GM21423 (cell line): ENCODE data around the gene GFPT2.
A peak's percentile ranks its signal among the peaks of the same experiment; 100 is the strongest.

ENCODE experiments used
- ATAC-seq: cut with Tn5 transposase; IDR thresholded peaks from one replicate; pipeline ENCODE4 v1.9.1; 2021; ENCODE audit warnings: mild to moderate bottlenecking, moderate library complexity; ENCODE audit not compliant: unreplicated experiment

GFPT2 gene

DNA sequence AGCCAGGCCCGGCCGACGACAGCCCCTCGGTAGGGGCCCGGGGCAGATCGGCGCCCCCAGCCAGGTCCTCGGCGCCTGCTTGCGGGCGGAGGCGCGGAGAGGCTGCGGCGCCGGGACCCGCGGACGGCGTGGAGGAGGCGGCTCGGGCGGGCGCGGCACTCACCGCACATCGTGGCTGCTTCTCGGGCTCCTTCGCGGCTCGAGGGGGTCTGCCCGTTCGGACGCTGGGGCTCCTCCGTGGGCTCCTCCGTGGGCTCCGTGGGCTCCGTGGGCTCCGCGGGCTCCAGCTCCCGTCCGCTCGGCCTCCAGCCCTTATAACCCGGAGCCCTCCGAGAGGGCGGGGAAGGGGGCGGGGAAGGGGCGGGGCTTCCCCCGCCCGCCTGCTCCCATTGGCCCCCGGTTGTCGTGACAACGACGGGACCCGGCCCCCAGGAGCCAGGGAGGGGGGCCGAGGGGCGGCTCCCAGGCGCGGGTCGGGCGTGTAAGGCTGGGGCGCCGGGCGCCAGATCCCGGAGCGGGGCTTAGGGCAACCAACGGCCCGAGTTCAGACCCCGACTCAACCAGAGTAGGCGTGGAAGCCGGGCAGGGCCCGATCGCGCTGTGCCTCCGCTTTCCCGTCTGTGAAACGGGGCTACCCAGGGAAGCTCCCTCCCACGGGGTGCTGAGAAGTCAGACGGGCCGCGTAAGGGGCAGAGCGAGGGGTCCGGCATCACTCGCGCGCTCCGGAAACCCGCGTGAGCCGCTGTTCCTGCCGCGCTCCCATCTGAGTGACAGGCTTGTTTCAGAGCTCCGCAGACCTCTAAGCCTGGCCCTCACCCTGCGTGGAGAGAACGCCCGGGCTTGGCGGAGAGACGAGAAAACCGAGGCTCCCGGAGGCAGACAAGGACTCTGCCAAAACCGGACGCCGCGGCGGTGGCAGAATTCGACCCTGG is at the start of gene GFPT2:
Gene GFPT2 (minus strand): TSS at position 289 of the 932 bp plus-strand sequence. CDS start 119 bp downstream, at position 170.
- peak; percentile 69 for ATAC-seq

- no peak for ATAC-seq
Observed at GRCh38 chr5:180402716-180403115, 49.6 kb upstream of the GFPT2 start.

- ATAC-seq, result no peak
Observed at GRCh38 chr5:180401229-180401907, 48.2 kb upstream of the GFPT2 start.

DNA sequence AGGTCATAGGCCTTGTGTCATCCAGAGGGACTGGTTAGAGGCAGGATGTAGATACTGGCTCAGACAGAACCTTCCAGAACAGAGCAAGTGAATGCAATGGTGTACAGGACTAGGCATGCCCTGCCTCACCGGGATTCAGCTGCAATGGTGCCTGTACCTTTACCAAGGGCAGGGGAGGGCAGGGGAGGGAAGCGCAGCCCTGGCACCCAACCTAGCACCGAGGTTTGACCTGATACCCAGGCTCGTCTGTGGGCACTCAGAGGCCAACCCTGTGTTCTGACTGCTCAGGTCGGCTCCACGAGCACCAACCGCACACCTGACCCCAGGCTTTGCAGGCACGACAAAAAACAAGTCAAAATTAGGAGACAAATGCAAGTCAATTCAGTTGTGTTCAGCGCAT is 47.3 kb upstream of the GFPT2 start:
- ATAC-seq, result no peak

DNA sequence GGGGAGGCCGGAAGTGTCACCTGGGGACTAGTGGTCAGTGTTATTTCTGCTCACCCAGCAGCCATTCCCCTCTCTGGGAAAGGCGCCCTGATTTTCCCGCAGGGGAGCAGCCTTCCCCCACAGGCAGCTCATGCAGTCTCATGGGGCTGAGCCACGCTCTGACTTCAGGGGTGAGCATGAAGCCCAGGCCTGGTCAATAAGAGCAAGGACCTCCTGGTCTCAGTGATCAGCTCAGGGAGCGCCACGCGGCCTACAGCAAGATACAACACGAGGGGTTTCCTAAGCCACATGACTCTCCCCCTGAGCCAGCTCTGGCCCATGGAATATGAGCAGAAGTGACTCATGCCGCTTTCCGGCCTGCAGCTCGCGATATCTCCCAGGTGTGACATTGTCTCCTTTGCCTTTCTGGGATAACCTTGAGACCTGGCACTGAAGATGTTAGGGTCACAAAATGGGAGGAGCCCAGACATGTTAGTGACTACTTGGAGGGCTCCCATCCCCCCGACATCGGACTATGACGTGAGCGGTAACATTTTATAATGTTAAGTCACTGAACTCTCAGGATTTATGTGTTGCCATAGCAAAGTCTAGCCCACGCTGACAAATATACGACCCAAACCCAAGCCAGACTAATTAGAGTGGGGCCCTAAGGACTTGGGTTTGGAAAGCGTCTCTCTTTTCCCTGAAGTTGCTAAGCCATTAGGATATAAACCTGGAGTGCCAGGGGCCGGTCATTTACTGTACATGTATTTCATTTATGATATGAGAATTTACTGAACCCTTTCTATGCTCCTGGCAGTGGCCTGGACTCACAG is 46.5 kb upstream of the GFPT2 start:
- ATAC-seq, result no peak

DNA sequence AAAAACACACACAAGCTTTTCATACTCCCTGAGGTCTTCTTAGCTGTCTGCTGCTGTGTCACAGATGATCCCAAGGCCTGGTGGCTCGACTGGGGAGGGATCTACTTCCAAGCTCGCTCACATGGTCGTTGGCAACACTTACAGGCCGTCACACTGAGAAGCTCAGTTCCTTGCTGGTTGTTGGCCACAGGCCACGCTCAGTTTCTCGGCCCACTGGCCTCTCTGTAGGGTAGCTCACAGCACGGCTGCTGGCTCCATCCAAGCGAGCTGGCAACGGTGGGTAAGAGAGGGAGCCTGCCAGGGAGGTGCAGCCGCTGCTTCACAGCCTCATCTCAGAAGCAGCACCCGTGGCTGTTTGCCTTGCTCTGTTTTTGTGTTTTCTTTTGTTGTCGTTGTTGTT is 43.8 kb upstream of the GFPT2 start:
- no peak for ATAC-seq

GRCh38 chr5:180395540-180396274 is 42.6 kb upstream of the GFPT2 start:
- no peak for ATAC-seq

DNA sequence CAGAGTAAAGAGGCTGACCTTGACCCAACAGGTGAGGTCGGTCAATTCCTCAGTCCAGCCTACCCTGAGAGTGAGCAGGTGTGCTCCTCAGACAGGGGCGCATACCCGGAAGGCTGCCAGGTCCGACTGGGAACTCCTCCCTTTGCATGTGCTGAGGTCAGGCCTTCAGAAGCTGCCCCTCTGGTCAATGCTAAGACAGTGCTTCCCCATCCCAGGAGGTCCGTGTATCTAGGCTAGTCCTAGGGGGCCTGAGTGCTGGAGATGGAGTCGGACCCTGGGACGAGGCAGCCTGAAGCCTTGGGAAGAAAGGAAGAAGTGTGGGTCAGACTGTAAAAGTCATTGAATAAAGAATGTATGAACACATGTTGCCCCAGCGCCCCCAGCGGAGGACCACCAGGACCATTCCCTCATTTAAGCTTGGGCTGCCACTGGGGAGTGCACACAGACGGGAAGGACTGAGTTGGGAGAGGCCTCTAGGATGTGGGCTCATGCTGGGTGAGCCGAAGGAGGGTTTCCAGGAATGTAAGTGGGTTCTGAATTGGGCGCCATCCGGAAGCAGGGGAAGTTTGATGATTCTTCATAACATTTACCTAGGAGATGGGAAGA is 41.0 kb upstream of the GFPT2 start:
- no peak for ATAC-seq

DNA sequence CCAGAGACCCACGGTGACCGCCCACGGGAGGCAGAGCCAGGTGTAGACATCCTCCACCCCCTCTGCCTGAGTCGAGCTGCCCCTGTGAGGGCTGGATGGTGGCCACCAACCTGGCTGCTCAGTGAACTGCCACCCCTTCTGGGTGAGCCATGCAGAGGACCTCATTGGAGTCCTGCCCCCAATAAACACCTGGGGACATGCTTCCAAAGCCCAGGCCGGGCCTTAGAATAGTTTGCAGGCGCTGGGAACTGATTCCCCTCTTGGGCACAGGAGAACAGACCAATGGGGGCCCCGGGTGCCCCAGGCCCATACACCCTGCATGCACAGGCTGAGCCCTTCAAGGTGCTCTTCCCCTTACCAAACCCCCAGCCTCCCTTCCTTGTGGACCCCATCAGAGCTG is 38.1 kb upstream of the GFPT2 start:
- no peak for ATAC-seq

GRCh38 chr5:180390441-180391190 is 37.5 kb upstream of the GFPT2 start:
- no peak for ATAC-seq

DNA sequence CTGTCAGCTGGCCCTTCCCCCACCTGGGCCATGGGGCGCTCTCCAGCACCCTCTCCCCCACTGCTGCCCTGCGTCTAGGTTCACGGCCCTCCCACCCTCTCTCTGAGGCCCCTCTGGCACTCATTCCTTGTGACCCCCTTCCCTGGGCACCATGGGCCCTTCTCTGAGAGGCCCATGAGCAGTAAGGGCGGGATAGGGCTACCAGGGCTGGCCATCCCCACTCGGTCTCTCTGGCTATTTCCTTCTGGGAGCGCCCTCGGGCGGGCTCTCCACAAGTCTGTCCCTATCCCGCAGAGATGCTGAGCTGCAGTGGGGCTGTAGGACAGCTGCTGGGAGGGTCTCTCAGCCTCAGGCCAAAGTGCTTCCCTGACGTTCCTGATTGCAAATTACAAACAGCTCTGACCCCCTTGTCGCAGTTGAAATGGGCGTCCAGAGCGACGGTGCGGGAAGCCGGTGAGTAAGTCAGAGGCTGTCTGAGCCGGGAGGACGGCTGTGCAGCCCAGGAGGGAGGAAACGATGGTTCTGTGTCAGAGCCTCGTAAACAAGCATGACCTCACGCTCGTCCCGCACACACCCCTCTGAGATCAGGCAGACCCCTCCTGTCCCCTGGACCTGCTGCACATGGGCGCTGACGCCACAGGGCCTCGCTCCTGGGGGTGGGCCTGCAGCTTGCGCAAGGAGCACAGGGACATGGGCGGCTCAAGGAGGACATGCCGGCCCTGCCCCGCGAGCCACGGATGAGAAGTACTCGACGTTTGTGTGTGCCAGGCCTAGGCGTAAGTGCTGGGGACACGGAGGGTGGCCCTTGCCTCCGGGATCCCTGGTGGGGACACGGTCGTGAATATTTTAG is 36.3 kb upstream of the GFPT2 start:
- no peak for ATAC-seq

DNA sequence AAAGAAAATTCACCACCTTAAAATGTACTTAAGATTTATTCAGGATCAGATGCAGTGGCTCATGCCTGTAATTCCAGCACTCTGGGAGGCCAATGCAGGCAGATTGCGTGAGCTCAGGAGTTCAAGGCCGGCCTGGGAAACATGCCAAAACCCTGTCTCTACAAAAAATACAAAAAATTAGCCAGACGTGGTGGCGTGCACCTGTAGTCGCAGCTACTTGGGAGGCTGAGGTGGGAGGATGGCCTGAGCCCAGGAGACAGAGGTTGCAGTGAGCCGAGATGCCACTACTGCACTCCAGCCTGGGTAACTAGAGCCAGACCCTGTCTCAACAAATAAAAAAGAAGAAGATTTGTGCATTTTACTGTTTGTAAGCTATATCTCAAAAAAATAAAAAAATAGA is 34.7 kb upstream of the GFPT2 start:
- ATAC-seq, result no peak

DNA sequence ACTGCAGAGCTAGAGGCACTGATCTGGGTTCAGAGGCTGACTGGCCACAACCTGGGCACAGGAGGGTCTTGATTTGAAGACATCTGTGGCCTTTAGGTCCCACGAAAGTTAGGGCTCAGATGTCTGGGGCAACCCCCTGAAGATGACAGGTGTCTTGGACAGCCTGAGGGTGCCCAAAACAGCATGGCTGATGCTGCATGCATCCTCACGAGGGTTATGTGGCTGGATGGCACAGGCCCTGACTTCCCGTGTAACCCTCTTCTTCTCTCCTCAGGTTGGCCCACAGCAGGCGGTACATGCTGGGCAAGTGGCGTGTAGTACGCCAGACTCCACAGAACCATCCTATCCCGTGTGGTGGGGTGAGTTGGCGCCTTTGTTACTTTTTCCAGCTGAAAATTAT is 29.8 kb upstream of the GFPT2 start:
- no peak for ATAC-seq

GRCh38 chr5:180381851-180382480 is 28.8 kb upstream of the GFPT2 start:
- ATAC-seq, result no peak

GRCh38 chr5:180381428-180381827 is 28.3 kb upstream of the GFPT2 start:
- no peak for ATAC-seq

DNA sequence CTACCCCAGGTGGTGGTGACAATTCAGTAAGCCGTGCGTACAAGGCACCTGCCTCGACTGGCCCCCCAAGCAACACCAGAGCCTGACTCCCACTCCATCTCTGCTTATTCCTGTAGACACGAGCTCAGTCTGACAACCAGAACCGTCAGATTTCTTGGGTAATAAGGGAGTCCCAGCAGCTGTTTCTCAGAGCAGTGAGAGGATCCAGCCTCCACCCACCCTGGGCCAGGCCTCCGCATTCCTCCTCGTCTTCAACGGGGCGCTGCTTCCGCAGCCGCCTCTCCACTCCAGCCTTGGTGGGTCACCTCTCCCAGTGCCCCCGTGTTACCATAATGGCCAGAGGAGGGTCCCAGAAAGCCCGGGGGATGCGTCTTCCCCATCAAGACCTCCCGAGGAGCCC is 27.7 kb upstream of the GFPT2 start:
- ATAC-seq, result no peak

DNA sequence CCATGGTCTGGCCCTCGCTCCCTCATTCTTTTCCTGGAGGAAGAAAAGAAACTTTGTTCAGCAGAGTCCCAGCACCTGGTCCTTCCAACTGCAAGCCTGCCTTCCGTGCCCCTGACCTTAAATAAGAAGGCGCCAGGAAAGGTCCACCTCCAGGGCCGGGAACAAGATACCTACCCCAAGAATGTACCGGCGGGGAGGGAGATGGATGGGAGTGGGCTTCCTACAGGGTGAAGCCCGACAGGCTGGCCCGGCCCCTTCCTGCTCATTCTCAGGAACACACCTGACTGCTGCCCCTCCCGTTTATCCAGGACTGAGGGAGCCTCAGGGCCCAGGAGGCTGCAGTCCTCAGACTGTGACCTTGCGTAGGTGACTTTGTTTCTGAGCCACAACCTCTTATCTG is 27.3 kb upstream of the GFPT2 start:
- ATAC-seq, result no peak
